GM12875 (cell line): ENCODE measurements around the gene PNPLA7.

Source experiments
- H3K4me3 ChIP-seq: one replicate; pipeline ENCODE4 v1.5.1; 2011; ENCODE audit warnings: low read depth, low read length, control low read depth
- TF ChIP-seq, protein P1 (sequence below): IDR thresholded peaks from 2 replicates; pipeline ENCODE4 v1.5.1; 2011; ENCODE audit warnings: low read depth, mild to moderate bottlenecking, control low read depth, inconsistent platforms, low read length, moderate library complexity, borderline replicate concordance; ENCODE audit not compliant: insufficient read depth

The PNPLA7 gene

DNA sequence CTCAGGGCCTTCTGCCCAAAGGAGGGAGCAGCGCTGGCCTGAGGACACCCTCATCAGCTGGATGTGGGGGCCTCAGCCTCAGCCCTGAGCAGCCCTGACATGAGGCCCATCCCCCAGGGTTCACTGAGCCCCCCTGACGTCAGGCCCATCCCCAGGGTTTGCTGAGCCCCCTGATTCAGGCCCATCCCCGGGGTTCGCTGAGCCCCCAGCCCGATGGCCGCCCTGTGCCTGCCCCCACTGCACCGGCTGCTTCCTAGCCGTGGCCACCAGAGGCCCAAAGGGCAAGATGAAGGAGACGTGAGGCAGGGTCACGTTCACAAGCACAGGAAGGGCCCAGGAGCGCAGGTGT, 71.6 kb downstream of the PNPLA7 start:
- TF ChIP-seq, protein P1, sequence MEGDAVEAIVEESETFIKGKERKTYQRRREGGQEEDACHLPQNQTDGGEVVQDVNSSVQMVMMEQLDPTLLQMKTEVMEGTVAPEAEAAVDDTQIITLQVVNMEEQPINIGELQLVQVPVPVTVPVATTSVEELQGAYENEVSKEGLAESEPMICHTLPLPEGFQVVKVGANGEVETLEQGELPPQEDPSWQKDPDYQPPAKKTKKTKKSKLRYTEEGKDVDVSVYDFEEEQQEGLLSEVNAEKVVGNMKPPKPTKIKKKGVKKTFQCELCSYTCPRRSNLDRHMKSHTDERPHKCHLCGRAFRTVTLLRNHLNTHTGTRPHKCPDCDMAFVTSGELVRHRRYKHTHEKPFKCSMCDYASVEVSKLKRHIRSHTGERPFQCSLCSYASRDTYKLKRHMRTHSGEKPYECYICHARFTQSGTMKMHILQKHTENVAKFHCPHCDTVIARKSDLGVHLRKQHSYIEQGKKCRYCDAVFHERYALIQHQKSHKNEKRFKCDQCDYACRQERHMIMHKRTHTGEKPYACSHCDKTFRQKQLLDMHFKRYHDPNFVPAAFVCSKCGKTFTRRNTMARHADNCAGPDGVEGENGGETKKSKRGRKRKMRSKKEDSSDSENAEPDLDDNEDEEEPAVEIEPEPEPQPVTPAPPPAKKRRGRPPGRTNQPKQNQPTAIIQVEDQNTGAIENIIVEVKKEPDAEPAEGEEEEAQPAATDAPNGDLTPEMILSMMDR: no peak
- no peak overlapping the region for H3K4me3 ChIP-seq

DNA sequence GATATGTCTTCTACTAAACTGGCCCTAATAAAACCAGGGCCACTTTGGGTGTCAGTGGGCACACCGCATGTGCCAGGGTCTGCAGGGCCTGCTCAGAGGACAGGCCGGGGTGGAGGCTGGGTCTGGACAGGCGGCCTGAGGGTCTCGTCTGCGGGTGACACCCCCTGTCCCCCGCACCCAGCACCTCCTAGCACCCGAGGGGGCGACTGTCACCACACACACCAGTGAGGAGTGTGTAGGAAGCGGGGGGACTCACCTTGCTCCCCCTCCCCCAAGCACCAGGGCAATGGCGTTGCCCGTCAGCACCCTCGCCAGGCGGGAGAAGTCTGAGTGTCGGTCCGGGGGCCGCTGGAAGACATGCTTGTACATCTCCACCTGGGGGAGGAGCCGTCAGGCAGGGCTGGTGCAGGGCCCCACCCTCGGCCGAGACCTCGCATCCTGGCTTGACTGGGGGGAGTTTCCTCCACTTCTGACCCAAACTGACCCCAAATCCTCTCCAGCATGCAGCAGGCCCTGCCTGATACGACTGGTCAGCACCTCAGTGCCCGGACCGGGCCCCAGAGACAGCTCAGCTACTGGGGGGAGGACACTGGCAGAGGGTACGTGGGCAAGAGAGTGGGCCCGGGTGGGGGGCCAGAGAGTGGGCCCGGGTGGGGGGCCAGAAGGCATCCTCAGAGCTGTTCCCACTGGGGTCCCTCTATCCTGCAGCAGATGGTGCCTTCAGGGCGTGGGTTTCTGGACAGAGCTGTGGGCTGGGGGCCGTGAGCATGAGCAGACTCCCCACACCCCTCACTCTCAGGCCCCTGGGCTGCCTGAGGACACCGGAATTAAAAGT, 72.2 kb downstream of the PNPLA7 start:
- TF ChIP-seq, protein P1: no peak
- no peak overlapping the region for H3K4me3 ChIP-seq

DNA sequence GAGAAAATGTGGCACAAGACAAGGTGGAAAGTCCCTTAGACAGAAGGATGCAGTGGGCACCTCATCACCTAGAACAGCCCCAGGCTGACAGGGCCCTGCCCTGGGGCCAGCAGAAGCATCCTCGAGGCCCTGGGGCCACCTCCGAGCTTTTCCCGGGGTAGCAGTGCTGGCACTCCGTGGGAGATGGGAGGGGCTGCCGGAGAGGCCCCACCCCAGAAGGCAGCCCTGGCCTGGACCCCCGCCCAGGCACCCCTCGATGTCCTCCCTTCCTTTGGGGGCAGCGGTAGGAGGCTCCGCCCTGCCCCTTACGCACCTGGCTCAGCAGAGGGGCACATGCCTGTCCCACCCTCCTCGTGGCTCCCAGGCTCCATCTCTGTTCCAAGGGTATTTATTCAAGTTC, 73.3 kb downstream of the PNPLA7 start:
- TF ChIP-seq, protein P1: no peak
- no peak overlapping the region for H3K4me3 ChIP-seq

DNA sequence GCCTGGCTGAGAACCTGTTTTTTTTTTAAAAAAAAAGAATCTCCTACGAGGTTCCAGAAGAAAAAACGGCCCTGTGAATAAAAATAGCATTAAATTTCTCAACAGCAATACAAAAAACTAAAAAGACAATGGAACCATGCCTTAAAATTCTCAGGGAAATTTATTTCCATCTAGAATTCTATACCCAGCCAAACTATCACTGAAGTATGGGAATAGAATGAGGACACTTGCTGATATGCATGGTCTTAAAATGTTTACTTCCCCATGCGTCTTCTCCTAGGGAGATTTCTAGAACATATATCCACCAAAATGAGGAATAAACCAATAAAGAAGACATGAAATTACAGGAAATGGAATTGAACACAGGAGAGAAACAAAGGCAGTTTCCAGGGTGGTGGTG, 74.5 kb downstream of the PNPLA7 start:
- TF ChIP-seq, protein P1: no peak
- H3K4me3 ChIP-seq: no peak overlapping the region

DNA sequence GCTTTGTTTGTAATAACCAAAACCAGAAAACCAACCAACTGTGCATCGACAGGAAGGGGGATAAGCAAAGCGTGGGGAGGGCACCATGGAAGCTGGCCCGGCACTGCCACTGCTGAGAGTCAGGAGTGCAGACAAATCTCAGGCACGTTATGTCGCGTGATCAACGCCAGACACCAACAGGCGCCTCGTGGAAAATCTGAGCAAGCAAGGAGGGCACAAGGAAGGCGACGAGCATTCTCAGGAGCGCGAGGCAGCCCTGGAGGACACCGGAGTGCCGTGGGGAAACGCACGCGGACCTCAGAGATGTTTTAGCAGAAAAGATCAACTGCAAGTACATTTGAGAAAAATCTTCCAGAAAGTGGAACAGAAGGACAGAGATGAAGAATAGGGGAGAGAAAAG, 75.9 kb downstream of the PNPLA7 start:
- no peak overlapping the region for H3K4me3 ChIP-seq

DNA sequence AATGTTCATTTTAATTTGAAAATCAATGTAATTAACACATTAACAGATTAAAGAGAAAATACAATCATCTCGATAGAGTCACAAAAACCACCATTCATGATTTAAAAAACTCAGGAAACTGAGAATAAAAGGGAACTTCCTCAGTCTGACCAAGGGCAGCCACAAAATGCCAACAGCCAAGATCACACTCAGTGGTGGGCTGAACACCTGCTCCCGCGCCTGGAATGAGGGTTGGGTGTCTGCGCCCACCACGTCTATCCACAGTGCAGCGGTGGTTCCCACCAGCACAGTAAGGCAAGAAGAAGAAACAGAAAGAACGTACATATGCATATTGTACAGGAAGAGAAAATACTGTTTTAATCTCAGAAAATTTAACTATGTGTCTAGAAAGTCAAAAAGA, 79.4 kb downstream of the PNPLA7 start:
- no peak overlapping the region for H3K4me3 ChIP-seq
- TF ChIP-seq, protein P1: no peak

More for the DNA sequence above, 75.9 kb downstream of the PNPLA7 start:
- TF ChIP-seq, protein P1: no peak

DNA sequence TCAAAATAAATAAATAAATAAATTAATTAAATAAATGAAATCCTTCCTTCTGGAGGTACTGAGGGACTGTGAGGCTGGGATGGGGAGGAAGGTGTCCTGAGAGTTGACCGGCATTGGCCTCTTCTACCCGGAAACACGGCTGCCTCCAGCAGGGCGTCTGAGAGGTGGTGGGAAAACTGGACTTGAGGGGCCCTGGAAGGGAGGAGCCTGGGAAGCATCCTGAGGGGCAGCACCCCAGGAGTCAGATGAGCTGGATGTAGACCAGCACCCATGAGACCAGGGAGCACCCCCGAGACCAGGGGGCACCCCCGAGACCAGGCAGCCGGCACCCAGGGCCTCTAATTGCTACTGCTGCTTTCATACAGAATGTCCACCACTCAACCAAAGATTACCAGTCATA, 82.3 kb downstream of the PNPLA7 start:
- H3K4me3 ChIP-seq: no peak overlapping the region
- TF ChIP-seq, protein P1: no peak
